Keratinocyte (primary cell): ENCODE measurements around the gene NALF2.

Experiments used
- EZH2 ChIP-seq: IDR thresholded peaks from one replicate; pipeline ENCODE4 v1.6.1; 2012; ENCODE audit warnings: inconsistent platforms, mild to moderate bottlenecking, low read length, moderate library complexity
- TF ChIP-seq, protein P1 (sequence below), 3 experiments: IDR thresholded peaks in 1 of 3; conservative IDR thresholded peaks in 1 of 3; optimal IDR thresholded peaks in 1 of 3; 2 replicates in 2 of 3; 3 replicates in 1 of 3; pipeline versions ENCODE3 to v1.5.1; 2011; ENCODE audit warnings: low read length in 3 of 3, mild to moderate bottlenecking in 3 of 3, moderate library complexity in 2 of 3, control low read depth in 1 of 3, inconsistent platforms in 1 of 3; ENCODE audit not compliant: insufficient read depth in 2 of 3; ENCODE audit errors: extremely low read depth in 1 of 3

DNA sequence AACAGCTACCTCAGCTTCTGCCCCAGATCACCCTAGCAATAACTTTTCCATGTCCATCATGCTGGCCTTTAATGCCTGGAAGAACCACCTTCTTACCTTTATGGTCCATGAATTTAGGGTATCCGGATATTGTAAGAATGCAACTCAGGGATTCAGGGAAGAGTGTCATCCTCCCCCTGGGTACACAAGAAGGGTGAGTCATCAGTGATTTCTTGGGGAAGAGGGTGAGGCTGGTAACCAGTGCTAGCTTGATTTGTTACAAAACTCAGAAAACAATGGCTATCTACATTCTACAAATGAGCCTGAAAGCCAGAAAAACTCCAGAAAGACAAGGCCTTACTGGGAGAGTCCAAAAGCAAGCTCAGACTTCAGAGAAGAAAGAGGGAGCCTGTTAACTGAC is 10.4 kb upstream of the NALF2 start:
- TF ChIP-seq, protein P1, sequence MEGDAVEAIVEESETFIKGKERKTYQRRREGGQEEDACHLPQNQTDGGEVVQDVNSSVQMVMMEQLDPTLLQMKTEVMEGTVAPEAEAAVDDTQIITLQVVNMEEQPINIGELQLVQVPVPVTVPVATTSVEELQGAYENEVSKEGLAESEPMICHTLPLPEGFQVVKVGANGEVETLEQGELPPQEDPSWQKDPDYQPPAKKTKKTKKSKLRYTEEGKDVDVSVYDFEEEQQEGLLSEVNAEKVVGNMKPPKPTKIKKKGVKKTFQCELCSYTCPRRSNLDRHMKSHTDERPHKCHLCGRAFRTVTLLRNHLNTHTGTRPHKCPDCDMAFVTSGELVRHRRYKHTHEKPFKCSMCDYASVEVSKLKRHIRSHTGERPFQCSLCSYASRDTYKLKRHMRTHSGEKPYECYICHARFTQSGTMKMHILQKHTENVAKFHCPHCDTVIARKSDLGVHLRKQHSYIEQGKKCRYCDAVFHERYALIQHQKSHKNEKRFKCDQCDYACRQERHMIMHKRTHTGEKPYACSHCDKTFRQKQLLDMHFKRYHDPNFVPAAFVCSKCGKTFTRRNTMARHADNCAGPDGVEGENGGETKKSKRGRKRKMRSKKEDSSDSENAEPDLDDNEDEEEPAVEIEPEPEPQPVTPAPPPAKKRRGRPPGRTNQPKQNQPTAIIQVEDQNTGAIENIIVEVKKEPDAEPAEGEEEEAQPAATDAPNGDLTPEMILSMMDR (optimal IDR thresholded peaks at IDR 0.05 in 1 of 3, IDR thresholded peaks at IDR 0.05 in 1 of 3, conservative IDR thresholded peaks at IDR 0.05 in 1 of 3; ENCODE audit: extremely low read depth in 1 of 3, insufficient read depth in 2 of 3, low read length in 3 of 3): no peak
- no peak for TF ChIP-seq EZH2
